Measurements from ENCODE around the gene SOX13. TPM values are rescaled to one million over a fixed set of nuclear protein-coding genes. Genes with fewer than 3 reads are reported as not detected.

The SOX13 gene
- total RNA-seq, 1 donor from 2014 or later = 4.7 TPM

DNA sequence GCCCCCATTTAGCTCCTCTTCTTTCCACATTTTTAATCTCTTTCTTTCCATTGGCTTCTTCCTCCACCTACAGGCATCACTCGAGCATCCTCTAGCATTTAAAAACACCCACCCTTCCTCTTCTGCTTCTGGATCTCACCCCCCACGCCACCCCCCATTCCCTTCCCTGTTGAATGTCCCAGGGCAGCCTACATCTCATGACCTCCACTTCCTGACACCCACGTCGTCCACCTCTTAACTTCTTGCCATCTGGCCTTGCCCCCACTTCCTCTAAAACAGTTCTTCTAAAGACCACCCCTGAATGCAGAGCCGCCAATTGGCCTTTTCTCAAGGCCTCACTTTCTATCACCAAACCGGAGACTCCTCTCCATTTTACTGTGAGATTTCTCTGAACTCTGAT, 85.0 kb downstream of the SOX13 start:
- H3K36me3 ChIP-seq (ENCODE audit: control insufficient read depth in 3 of 3, insufficient read depth in 3 of 3, low read length in 3 of 3) = no peaks in the 10 kb centered on the region
- H3K9ac ChIP-seq (ENCODE audit: low read depth in 1 of 3, low read length in 3 of 3) = no peak overlapping the region
- no peak overlapping the region for H3K27ac ChIP-seq (ENCODE audit: low read depth, low read length)
- peaks cover 0 to 4% (median 3%) of the 10 kb centered on the region in 3 donors for H3K4me1 ChIP-seq (ENCODE audit: control insufficient read depth in 3 of 3, insufficient read depth in 3 of 3, low read length in 3 of 3)
- H3K4me3 ChIP-seq (ENCODE audit: low read length in 3 of 3) = no peak overlapping the region
- peaks cover 18 to 51% (median 30%) of the 10 kb centered on the region in 3 donors for H3K27me3 ChIP-seq (ENCODE audit: control insufficient read depth in 3 of 3, insufficient read depth in 3 of 3, low read length in 3 of 3)
- H3K9me3 ChIP-seq (ENCODE audit: control insufficient read depth in 3 of 3, low read length in 3 of 3) = no peaks in the 10 kb centered on the region

GRCh38 chr1:204161609-204162493, 88.9 kb downstream of the SOX13 start:
- no peaks in the 10 kb centered on the region for H3K9me3 ChIP-seq (ENCODE audit: control insufficient read depth in 3 of 3, low read length in 3 of 3)
- H3K9ac ChIP-seq (ENCODE audit: low read depth in 1 of 3, low read length in 3 of 3) = no peak overlapping the region
- H3K27me3 ChIP-seq (ENCODE audit: control insufficient read depth in 3 of 3, insufficient read depth in 3 of 3, low read length in 3 of 3) = peaks cover 7 to 37% (median 25%) of the 10 kb centered on the region in 3 donors
- H3K4me3 ChIP-seq (ENCODE audit: low read length in 3 of 3) = no peak overlapping the region
- H3K27ac ChIP-seq (ENCODE audit: low read depth, low read length) = no peak overlapping the region
- H3K4me1 ChIP-seq (ENCODE audit: control insufficient read depth in 3 of 3, insufficient read depth in 3 of 3, low read length in 3 of 3) = peaks cover 0 to 4% (median 3%) of the 10 kb centered on the region in 3 donors
- H3K36me3 ChIP-seq (ENCODE audit: control insufficient read depth in 3 of 3, insufficient read depth in 3 of 3, low read length in 3 of 3) = no peaks in the 10 kb centered on the region

DNA sequence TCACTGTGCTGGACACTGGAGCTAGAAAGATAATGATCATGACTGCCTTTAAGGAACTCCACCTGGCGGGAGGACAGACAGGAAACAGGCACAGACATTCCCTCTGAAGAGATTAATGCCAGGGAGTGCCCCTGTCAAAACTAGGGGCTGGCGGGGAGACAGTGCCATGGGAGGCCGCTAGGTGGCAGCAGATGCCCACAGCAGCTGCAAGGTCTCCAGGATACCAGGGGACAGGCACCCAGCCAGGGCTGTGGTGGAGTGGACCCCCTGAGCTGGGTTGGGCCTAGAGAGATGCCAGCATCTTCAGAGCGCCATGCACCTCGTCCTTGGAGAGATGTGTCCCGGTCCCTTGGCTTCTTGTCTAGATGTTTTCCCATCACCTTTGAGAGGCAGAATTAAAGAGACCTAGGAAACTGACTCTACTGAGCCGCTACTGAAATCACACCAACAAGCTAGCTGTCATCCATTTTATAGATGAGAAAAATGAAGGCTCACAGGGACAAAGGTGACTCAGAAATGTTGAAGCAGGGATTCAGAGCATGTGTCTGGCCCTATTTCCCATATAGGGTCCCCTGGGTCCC, 89.7 kb downstream of the SOX13 start:
- peaks cover 0 to 4% (median 3%) of the 10 kb centered on the region in 3 donors for H3K4me1 ChIP-seq (ENCODE audit: control insufficient read depth in 3 of 3, insufficient read depth in 3 of 3, low read length in 3 of 3)

GRCh38 chr1:204166219-204166618, 93.3 kb downstream of the SOX13 start, which contains the start of gene REN:
TSS of gene REN (minus strand) at chr1:204166337. CDS start at chr1:204166293, 44 bp downstream.
- no peaks in the 10 kb centered on the region for H3K36me3 ChIP-seq (ENCODE audit: control insufficient read depth in 3 of 3, insufficient read depth in 3 of 3, low read length in 3 of 3)
- H3K4me1 ChIP-seq (ENCODE audit: control insufficient read depth in 3 of 3, insufficient read depth in 3 of 3, low read length in 3 of 3) = peaks cover 0 to 4% (median 3%) of the 10 kb centered on the region in 3 donors
- no peak within 1 kb of the TSS for H3K27ac ChIP-seq (ENCODE audit: low read depth, low read length)
- no peak within 1 kb of the TSS for H3K9ac ChIP-seq (ENCODE audit: low read depth in 1 of 3, low read length in 3 of 3)
- H3K27me3 ChIP-seq (ENCODE audit: control insufficient read depth in 3 of 3, insufficient read depth in 3 of 3, low read length in 3 of 3) = peaks cover 6 to 15% (median 7%) of the 10 kb centered on the region in 3 donors
- H3K9me3 ChIP-seq (ENCODE audit: control insufficient read depth in 3 of 3, low read length in 3 of 3) = peaks cover 0 to 8% (median 0%) of the 10 kb centered on the region in 3 donors
- no peak within 1 kb of the TSS for H3K4me3 ChIP-seq (ENCODE audit: low read length in 3 of 3)

More for the DNA sequence above, 89.7 kb downstream of the SOX13 start:
- Histone ChIP-seq H3K4me3 (ENCODE audit: low read length in 3 of 3) (no peak overlapping the region), H3K27ac (ENCODE audit: low read depth, low read length) (no peak overlapping the region), H3K9ac (ENCODE audit: low read depth in 1 of 3, low read length in 3 of 3) (no peak overlapping the region), H3K9me3 (ENCODE audit: control insufficient read depth in 3 of 3, low read length in 3 of 3) (no peaks in the 10 kb centered on the region), H3K27me3 (ENCODE audit: control insufficient read depth in 3 of 3, insufficient read depth in 3 of 3, low read length in 3 of 3) (peaks cover 7 to 34% (median 22%) of the 10 kb centered on the region in 3 donors), H3K36me3 (ENCODE audit: control insufficient read depth in 3 of 3, insufficient read depth in 3 of 3, low read length in 3 of 3) (no peaks in the 10 kb centered on the region)

DNA sequence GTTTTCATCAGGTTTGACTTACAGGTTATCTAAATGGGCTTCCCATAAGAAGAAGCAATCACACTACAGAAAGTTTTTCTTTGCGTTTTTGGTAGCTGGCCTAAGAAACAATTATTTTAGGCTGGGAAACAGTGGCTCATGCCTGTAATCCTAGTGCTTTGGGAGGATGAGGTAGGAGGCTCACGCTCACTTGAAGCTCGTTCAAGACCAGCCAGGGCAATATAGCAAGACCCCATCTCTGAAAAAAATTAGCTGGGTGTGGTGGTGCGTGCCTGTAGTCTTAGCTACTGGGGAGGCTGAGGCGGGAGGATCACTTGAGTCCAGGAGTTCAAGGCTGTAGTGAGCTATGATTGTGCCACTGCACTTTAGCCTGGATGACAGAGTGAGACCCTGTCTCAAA, 94.8 kb downstream of the SOX13 start:
- Histone ChIP-seq H3K9ac (ENCODE audit: low read depth in 1 of 3, low read length in 3 of 3) (no peak overlapping the region), H3K36me3 (ENCODE audit: control insufficient read depth in 3 of 3, insufficient read depth in 3 of 3, low read length in 3 of 3) (no peaks in the 10 kb centered on the region), H3K9me3 (ENCODE audit: control insufficient read depth in 3 of 3, low read length in 3 of 3) (peaks cover 0 to 8% (median 0%) of the 10 kb centered on the region in 3 donors), H3K4me1 (ENCODE audit: control insufficient read depth in 3 of 3, insufficient read depth in 3 of 3, low read length in 3 of 3) (no peaks in the 10 kb centered on the region), H3K27ac (ENCODE audit: low read depth, low read length) (no peak overlapping the region), H3K4me3 (ENCODE audit: low read length in 3 of 3) (no peak overlapping the region), H3K27me3 (ENCODE audit: control insufficient read depth in 3 of 3, insufficient read depth in 3 of 3, low read length in 3 of 3) (peaks cover 0 to 5% (median 2%) of the 10 kb centered on the region in 3 donors)

DNA sequence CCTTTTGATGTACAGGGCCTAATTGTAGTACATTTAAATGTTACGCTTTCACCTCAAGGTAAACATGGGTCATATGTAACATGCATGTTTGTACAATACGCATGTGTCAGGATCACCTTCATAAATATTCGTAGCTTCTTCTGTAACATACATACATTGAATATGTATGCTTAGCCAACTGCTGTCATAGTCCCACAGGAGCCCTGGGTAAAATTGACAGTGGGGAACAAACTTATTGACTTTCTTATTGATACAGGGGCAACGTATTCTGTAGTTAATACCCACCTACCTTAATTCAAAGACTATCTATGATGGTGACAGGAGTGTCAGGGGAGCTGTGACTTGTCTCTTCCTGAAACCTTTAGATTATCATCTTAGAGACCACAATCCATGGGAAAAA, 96.9 kb downstream of the SOX13 start:
- peaks cover 0 to 8% (median 0%) of the 10 kb centered on the region in 3 donors for H3K9me3 ChIP-seq (ENCODE audit: control insufficient read depth in 3 of 3, low read length in 3 of 3)
- H3K4me1 ChIP-seq (ENCODE audit: control insufficient read depth in 3 of 3, insufficient read depth in 3 of 3, low read length in 3 of 3) = no peaks in the 10 kb centered on the region
- no peaks in the 10 kb centered on the region for H3K36me3 ChIP-seq (ENCODE audit: control insufficient read depth in 3 of 3, insufficient read depth in 3 of 3, low read length in 3 of 3)
- no peak overlapping the region for H3K27ac ChIP-seq (ENCODE audit: low read depth, low read length)
- H3K9ac ChIP-seq (ENCODE audit: low read depth in 1 of 3, low read length in 3 of 3) = no peak overlapping the region
- no peak overlapping the region for H3K4me3 ChIP-seq (ENCODE audit: low read length in 3 of 3)
- peaks cover 0 to 5% (median 2%) of the 10 kb centered on the region in 3 donors for H3K27me3 ChIP-seq (ENCODE audit: control insufficient read depth in 3 of 3, insufficient read depth in 3 of 3, low read length in 3 of 3)

DNA sequence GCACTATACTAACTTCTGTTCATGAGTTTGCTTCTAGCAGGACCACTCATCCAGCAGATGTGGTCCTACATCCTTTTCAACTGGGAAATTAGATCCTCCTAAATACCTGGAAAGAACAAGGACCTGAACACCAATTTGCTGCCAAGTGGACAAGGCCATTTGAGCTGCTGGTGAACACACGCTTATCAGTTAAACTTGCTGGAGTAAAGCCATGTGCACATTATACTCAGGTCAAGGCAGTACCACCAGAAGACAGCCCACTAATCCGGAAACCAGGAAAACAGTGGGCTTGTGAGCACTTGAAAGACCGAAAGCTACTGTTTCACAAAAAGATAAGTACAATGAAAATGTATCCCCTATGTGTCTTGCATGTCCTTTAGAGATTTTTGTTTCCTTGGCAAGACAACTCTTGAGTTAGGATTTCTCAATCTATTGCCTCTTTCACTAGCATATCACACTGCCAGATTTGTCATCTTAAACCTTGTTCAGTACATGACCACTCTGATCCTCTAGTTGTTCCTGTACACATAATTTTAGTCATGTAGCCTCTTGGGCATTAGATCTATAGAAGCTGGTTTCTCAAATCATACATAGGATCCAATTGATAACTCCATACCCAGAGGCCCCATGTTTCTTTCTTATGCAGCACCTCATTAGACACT, 97.7 kb downstream of the SOX13 start:
- H3K27ac ChIP-seq (ENCODE audit: low read depth, low read length) = no peak overlapping the region
- no peaks in the 10 kb centered on the region for H3K4me1 ChIP-seq (ENCODE audit: control insufficient read depth in 3 of 3, insufficient read depth in 3 of 3, low read length in 3 of 3)
- peaks cover 0 to 8% (median 4%) of the 10 kb centered on the region in 3 donors for H3K27me3 ChIP-seq (ENCODE audit: control insufficient read depth in 3 of 3, insufficient read depth in 3 of 3, low read length in 3 of 3)
- H3K36me3 ChIP-seq (ENCODE audit: control insufficient read depth in 3 of 3, insufficient read depth in 3 of 3, low read length in 3 of 3) = no peaks in the 10 kb centered on the region
- H3K4me3 ChIP-seq (ENCODE audit: low read length in 3 of 3) = no peak overlapping the region
- H3K9ac ChIP-seq (ENCODE audit: low read depth in 1 of 3, low read length in 3 of 3) = no peak overlapping the region
- peaks cover 0 to 8% (median 0%) of the 10 kb centered on the region in 3 donors for H3K9me3 ChIP-seq (ENCODE audit: control insufficient read depth in 3 of 3, low read length in 3 of 3)

DNA sequence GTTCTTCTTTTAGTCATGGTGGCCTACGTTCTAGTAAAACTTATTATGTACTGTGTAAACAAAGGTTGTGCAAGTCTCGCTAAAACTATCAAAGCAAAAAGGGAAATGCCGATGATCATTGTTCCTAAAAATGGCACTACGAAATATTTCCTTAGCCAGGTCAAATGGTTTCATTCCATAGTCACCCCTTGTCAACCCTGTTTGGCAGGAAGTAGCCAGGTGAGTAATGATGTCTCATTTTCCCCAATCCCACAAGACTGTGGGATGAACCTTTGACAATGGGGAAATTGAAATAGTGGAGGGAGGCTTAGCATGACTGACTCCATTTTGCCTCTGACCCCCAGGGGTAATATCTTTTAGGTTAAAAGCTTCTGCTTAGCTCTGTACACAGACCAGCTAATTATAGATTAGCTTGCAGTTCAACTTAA, 98.8 kb downstream of the SOX13 start:
- Histone ChIP-seq H3K4me3 (ENCODE audit: low read length in 3 of 3) (no peak overlapping the region), H3K27me3 (ENCODE audit: control insufficient read depth in 3 of 3, insufficient read depth in 3 of 3, low read length in 3 of 3) (peaks cover 0 to 9% (median 3%) of the 10 kb centered on the region in 3 donors), H3K27ac (ENCODE audit: low read depth, low read length) (no peak overlapping the region), H3K9ac (ENCODE audit: low read depth in 1 of 3, low read length in 3 of 3) (no peak overlapping the region), H3K36me3 (ENCODE audit: control insufficient read depth in 3 of 3, insufficient read depth in 3 of 3, low read length in 3 of 3) (no peaks in the 10 kb centered on the region), H3K4me1 (ENCODE audit: control insufficient read depth in 3 of 3, insufficient read depth in 3 of 3, low read length in 3 of 3) (no peaks in the 10 kb centered on the region), H3K9me3 (ENCODE audit: control insufficient read depth in 3 of 3, low read length in 3 of 3) (peaks cover 0 to 8% (median 0%) of the 10 kb centered on the region in 3 donors)

DNA sequence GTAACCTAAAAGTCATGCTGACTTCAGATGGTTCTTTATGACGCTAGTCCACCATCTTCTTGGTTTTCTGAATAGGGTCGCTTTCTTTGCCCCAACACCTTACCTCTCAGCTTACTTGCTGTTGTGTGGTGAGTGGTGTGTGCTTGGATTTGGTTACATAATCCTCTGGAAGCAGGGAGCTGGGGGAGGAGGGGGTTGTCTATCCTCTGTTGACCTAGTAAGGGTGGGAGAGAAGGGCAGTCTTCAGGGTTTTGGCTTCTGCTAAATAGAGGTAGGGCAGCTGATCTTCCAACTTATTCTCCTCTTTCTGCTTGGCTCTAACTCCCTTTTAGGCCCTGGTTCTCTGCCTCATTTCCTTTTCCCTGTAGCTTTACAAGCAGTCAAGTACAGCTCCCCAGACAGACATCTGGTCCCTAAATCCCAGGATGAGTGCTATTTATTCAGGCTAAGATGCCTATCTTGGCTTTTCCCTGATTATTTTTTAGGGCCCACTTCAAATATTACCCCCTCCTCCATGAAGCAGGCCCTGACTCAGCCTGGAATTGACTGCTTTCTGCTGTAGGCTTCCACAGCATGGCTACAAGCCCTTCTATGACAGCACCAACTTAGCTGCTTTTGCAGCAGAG, 99.6 kb downstream of the SOX13 start:
- no peak overlapping the region for H3K9ac ChIP-seq (ENCODE audit: low read depth in 1 of 3, low read length in 3 of 3)
- no peak overlapping the region for H3K27ac ChIP-seq (ENCODE audit: low read depth, low read length)
- no peaks in the 10 kb centered on the region for H3K36me3 ChIP-seq (ENCODE audit: control insufficient read depth in 3 of 3, insufficient read depth in 3 of 3, low read length in 3 of 3)
- H3K4me3 ChIP-seq (ENCODE audit: low read length in 3 of 3) = no peak overlapping the region
- H3K4me1 ChIP-seq (ENCODE audit: control insufficient read depth in 3 of 3, insufficient read depth in 3 of 3, low read length in 3 of 3) = no peaks in the 10 kb centered on the region
- H3K9me3 ChIP-seq (ENCODE audit: control insufficient read depth in 3 of 3, low read length in 3 of 3) = peaks cover 0 to 8% (median 0%) of the 10 kb centered on the region in 3 donors
- peaks cover 0 to 15% (median 7%) of the 10 kb centered on the region in 3 donors for H3K27me3 ChIP-seq (ENCODE audit: control insufficient read depth in 3 of 3, insufficient read depth in 3 of 3, low read length in 3 of 3)

Data from skeletal muscle tissue (tissue), 4 donors.